Thyroid gland (tissue), 4 donors: Measurements from ENCODE around the gene NT5DC2. TPM values are rescaled to one million over a fixed set of nuclear protein-coding genes. Genes with fewer than 3 reads are reported as not detected.
A peak's percentile ranks its signal among the peaks of the same experiment; 100 is the strongest.

Source experiments
- DNase-seq, 2 donors: peaks; one replicate each; pipeline ENCODE4 v3.0.0-alpha.2; 2019
- H3K27ac ChIP-seq, 3 donors: fragments of 200-600 bp; sonication (generic); 1 replicate in 2 of 3; 2 replicates in 1 of 3; pipeline ENCODE4 v1.5.1; 2016 to 2019; ENCODE audit warnings: mild to moderate bottlenecking in 1 of 3, moderate library complexity in 1 of 3
- H3K27me3 ChIP-seq: fragments of 200-600 bp; sonication (generic); one replicate; pipeline ENCODE4 v1.5.1; 2019
- H3K36me3 ChIP-seq, 2 donors: fragments of 200-600 bp; sonication (generic); one replicate each; pipeline ENCODE4 v1.5.1; 2016 to 2019
- H3K4me1 ChIP-seq, 2 donors: fragments of 200-600 bp; sonication (generic); one replicate each; pipeline ENCODE4 v1.5.1; 2017 to 2019
- H3K4me3 ChIP-seq, 3 donors: fragments of 200-600 bp; sonication (generic); replicated peaks in 1 of 3; 1 replicate in 2 of 3; 2 replicates in 1 of 3; pipeline ENCODE4 v1.5.1; 2016; ENCODE audit warnings: mild to moderate bottlenecking in 1 of 3
- H3K9me3 ChIP-seq: fragments of 200-600 bp; sonication (generic); one replicate; pipeline ENCODE4 v1.5.1; 2017
- POLR2A ChIP-seq, 2 donors: fragments of 450-650 bp; IDR thresholded peaks; one replicate each; pipeline ENCODE4 v1.6.1; 2017; ENCODE audit warnings: antibody characterized with exemption in 2 of 2, mild to moderate bottlenecking in 2 of 2, moderate library complexity in 1 of 2
- WGBS, 2 donors: methylation state at CpG; one replicate each; pipeline ENCODE4 v1.1.5; 2017; 5-methylcytosine and 5-hydroxymethylcytosine counted together
- intact Hi-C: fragments of 100-400 bp; cut with DNase I; formaldehyde crosslinking; loops from one replicate; pipeline ENCODE4 v1.15.1; 2023
- total RNA-seq, 4 donors: library from RNA; depleted of rRNA; stranded (reverse); fragments of >200 nt; gene quantifications; one replicate each; pipeline ENCODE4 v1.2.3, GENCODE V29; 2016
- TF ChIP-seq, protein P1 (sequence below), 6 experiments: fragments of 200-600 bp in 3 of 6; fragments of 450-650 bp in 3 of 6; sonication (generic) in 3 of 6; IDR thresholded peaks; one replicate each; pipeline ENCODE4 v1.5.1; 2016 to 2019; ENCODE audit warnings: antibody characterized with exemption in 6 of 6, mild to moderate bottlenecking in 2 of 6, inconsistent platforms in 1 of 6, moderate library complexity in 1 of 6

The NT5DC2 gene
- total RNA-seq, 4 donors from 2014 or later: 40.5 to 55.1 (median 45.0) TPM

DNA sequence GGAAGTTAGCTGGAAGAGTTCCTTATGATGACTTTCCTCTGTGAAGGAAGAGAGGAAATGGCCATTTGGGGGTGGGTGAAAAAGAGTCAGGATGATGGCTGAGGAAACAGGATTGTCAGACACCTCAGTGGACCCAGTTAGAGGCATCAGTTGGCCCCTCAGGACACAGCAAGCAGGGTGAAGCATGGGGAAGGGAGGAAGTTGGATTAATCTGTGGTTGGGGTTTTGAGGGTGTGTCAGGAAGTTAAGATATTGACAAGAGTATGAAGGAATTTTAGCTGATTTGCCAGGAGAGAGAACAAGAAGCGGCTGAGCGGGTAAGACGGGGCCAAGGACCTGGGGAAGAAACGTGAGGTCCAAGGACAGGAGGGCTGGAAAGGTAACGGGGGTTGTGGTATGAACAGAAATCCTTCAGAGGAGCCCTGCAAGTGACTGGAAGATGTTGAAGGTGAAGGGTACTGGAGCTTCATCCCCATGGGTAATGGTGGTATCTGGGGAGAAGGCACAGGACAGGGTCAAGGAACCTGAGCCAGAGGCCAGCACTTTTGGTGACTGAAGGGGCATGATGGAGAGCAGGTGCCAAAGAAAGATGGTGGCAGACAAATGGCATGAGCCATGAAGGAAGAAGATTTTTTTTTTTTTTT, 5.5 kb upstream of the NT5DC2 start:
- intact Hi-C loops: loop anchor here (5.0 kb wide), 1 partner anchor 487 kb away; no protein-coding TSS in a partner anchor
- Histone ChIP-seq H3K36me3 (peaks cover 0 to 3% of the 10 kb centered on the region in 2 donors), H3K27ac (peak overlapping the region in 2 of 3 donors; percentile 93 to 94), H3K9me3 (no peaks in the 10 kb centered on the region), H3K4me1 (peaks cover 37 to 61% of the 10 kb centered on the region in 2 donors), H3K27me3 (no peaks in the 10 kb centered on the region), H3K4me3 (no peak overlapping the region)
- TF ChIP-seq, protein P1, sequence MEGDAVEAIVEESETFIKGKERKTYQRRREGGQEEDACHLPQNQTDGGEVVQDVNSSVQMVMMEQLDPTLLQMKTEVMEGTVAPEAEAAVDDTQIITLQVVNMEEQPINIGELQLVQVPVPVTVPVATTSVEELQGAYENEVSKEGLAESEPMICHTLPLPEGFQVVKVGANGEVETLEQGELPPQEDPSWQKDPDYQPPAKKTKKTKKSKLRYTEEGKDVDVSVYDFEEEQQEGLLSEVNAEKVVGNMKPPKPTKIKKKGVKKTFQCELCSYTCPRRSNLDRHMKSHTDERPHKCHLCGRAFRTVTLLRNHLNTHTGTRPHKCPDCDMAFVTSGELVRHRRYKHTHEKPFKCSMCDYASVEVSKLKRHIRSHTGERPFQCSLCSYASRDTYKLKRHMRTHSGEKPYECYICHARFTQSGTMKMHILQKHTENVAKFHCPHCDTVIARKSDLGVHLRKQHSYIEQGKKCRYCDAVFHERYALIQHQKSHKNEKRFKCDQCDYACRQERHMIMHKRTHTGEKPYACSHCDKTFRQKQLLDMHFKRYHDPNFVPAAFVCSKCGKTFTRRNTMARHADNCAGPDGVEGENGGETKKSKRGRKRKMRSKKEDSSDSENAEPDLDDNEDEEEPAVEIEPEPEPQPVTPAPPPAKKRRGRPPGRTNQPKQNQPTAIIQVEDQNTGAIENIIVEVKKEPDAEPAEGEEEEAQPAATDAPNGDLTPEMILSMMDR (IDR thresholded peaks at IDR 0.05): no peak
- TF ChIP-seq POLR2A (IDR thresholded peaks at IDR 0.05): no peak
- DNase-seq: no peak
- 91 to 95% methylated on average over 5 of the region's 5 CpGs for WGBS, 2 donors

- Histone ChIP-seq H3K9me3 (no peaks in the 10 kb centered on the region), H3K4me1 (peaks cover 42 to 63% of the 10 kb centered on the region in 2 donors), H3K36me3 (peaks cover 0 to 3% of the 10 kb centered on the region in 2 donors), H3K4me3 (peak overlapping the region; percentile 49 to 68 (median 51)), H3K27ac (peak overlapping the region; percentile 92 to 94 (median 93)), H3K27me3 (no peaks in the 10 kb centered on the region)
- TF ChIP-seq POLR2A (IDR thresholded peaks at IDR 0.05): no peak
- TF ChIP-seq, protein P1 (IDR thresholded peaks at IDR 0.05): no peak
- intact Hi-C loops: loop anchor here (5.0 kb wide), 1 partner anchor 486 kb away; no protein-coding TSS in a partner anchor
- 70 to 73% methylated on average over 7 of the region's 7 CpGs for WGBS, 2 donors
- DNase-seq: no peak
Observed at GRCh38 chr3:52537726-52538421, 4.2 kb upstream of the NT5DC2 start.

- no peak for TF ChIP-seq POLR2A (IDR thresholded peaks at IDR 0.05)
- TF ChIP-seq, protein P1 (IDR thresholded peaks at IDR 0.05): peak in 2 of 6 experiments; percentile 7 to 33
- Histone ChIP-seq H3K27me3 (no peaks in the 10 kb centered on the region), H3K4me3 (peak overlapping the region; percentile 49 to 68 (median 51)), H3K27ac (peak overlapping the region; percentile 92 to 94 (median 93)), H3K4me1 (peaks cover 48 to 70% of the 10 kb centered on the region in 2 donors), H3K9me3 (no peaks in the 10 kb centered on the region), H3K36me3 (peaks cover 0 to 3% of the 10 kb centered on the region in 2 donors)
- WGBS, 2 donors: 2 to 6% methylated on average over 4 to 6 of the region's 6 CpGs
- DNase-seq: no peak
- intact Hi-C loops: loop anchor here (5.0 kb wide), 1 partner anchor 485 kb away; no protein-coding TSS in a partner anchor
Observed at GRCh38 chr3:52537165-52537620, 3.5 kb upstream of the NT5DC2 start.

GRCh38 chr3:52536369-52537164, 2.9 kb upstream of the NT5DC2 start, which contains the start of gene UQCC5:
Gene UQCC5 (plus strand): TSS chr3:52536605. CDS start chr3:52536756, 151 bp downstream.
- DNase-seq: peak; percentile 99
- TF ChIP-seq POLR2A (IDR thresholded peaks at IDR 0.05): peak; percentile 73 to 99
- TF ChIP-seq, protein P1 (IDR thresholded peaks at IDR 0.05): no peak
- Histone ChIP-seq H3K4me3 (peak within 1 kb of the TSS; percentile 49 to 68 (median 51)), H3K27ac (peak within 1 kb of the TSS; percentile 92 to 94 (median 93)), H3K4me1 (peaks cover 48 to 76% of the 10 kb centered on the region in 2 donors), H3K9me3 (no peaks in the 10 kb centered on the region), H3K36me3 (peaks cover 0 to 3% of the 10 kb centered on the region in 2 donors), H3K27me3 (no peaks in the 10 kb centered on the region)
- WGBS, 2 donors: 0% methylated on average over 9 to 53 of the region's 65 CpGs
- intact Hi-C loops: loop anchor here (5.0 kb wide), 1 partner anchor 484 kb away; no protein-coding TSS in a partner anchor
